SJCRH30 (cell line): ENCODE results near the gene IPCEF1. TPM values are rescaled to one million over a fixed set of nuclear protein-coding genes. Genes with fewer than 3 reads are reported as not detected.

Source experiments
- DNase-seq, 2 experiments: peaks; one replicate each; pipeline ENCODE4 v3.0.0-alpha.2; 2015 to 2020
- H3K27ac ChIP-seq: fragments of 250-450 bp; sonication (Bioruptor Pico); 2 replicates; pipeline ENCODE4 v1.5.1; 2020; ENCODE audit warnings: mild to moderate bottlenecking, moderate library complexity
- H3K27me3 ChIP-seq: fragments of 250-450 bp; sonication (Bioruptor Pico); 2 replicates; pipeline ENCODE4 v1.5.1; 2020; ENCODE audit warnings: mild to moderate bottlenecking, moderate library complexity
- H3K36me3 ChIP-seq: fragments of 250-450 bp; sonication (Bioruptor Pico); 2 replicates; pipeline ENCODE4 v1.5.1; 2020; ENCODE audit warnings: mild to moderate bottlenecking, moderate library complexity
- H3K4me1 ChIP-seq: fragments of 250-450 bp; sonication (Bioruptor Pico); 2 replicates; pipeline ENCODE4 v1.5.1; 2020; ENCODE audit warnings: mild to moderate bottlenecking, moderate library complexity
- H3K4me3 ChIP-seq: fragments of 250-450 bp; sonication (Bioruptor Pico); 2 replicates; pipeline ENCODE4 v1.5.1; 2020; ENCODE audit warnings: mild to moderate bottlenecking, moderate library complexity
- H3K9me3 ChIP-seq: fragments of 250-450 bp; sonication (Bioruptor Pico); replicated peaks from 2 replicates; pipeline ENCODE4 v1.5.1; 2020; ENCODE audit warnings: mild to moderate bottlenecking, moderate library complexity
- total RNA-seq: library from RNA; depleted of rRNA; stranded (reverse); fragments of >200 nt; shearing (Covaris generic); gene quantifications from 2 replicates; pipeline ENCODE4 v1.2.3, GENCODE V29; 2014

The IPCEF1 gene
- total RNA-seq, 1 experiment from 2014 or later = 1.5 TPM

GRCh38 chr6:154157082-154157481 lies 199.5 kb downstream of the IPCEF1 start:
- H3K27ac ChIP-seq = no peak overlapping the region
- H3K36me3 ChIP-seq = no peaks in the 10 kb centered on the region
- H3K9me3 ChIP-seq = peaks cover 7% of the 10 kb centered on the region
- no peak for DNase-seq
- H3K27me3 ChIP-seq = no peaks in the 10 kb centered on the region
- H3K4me3 ChIP-seq = no peak overlapping the region
- H3K4me1 ChIP-seq = peaks cover 10% of the 10 kb centered on the region; the same call in 1 of the 2 replicates

GRCh38 chr6:154156135-154156896 lies 200.3 kb downstream of the IPCEF1 start:
- H3K27me3 ChIP-seq = no peaks in the 10 kb centered on the region
- no peaks in the 10 kb centered on the region for H3K36me3 ChIP-seq
- H3K4me3 ChIP-seq = no peak overlapping the region
- DNase-seq = peak; percentile 80 to 91
- no peak overlapping the region; the same call in 1 of the 2 replicates for H3K27ac ChIP-seq
- H3K4me1 ChIP-seq = peaks cover 10% of the 10 kb centered on the region; the same call in 1 of the 2 replicates
- peaks cover 7% of the 10 kb centered on the region for H3K9me3 ChIP-seq

- Histone ChIP-seq H3K9me3 (peaks cover 7% of the 10 kb centered on the region), H3K27ac (no peak overlapping the region), H3K4me1 (peaks cover 10% of the 10 kb centered on the region; the same call in 1 of the 2 replicates), H3K4me3 (no peak overlapping the region), H3K36me3 (no peaks in the 10 kb centered on the region), H3K27me3 (no peaks in the 10 kb centered on the region)
- peak; percentile 38 to 76 for DNase-seq
These were observed 202.1 kb downstream of the IPCEF1 start for GRCh38 chr6:154154389-154154967.

- no peak overlapping the region for H3K4me3 ChIP-seq
- H3K4me1 ChIP-seq = no peaks in the 10 kb centered on the region
- no peak for DNase-seq
- no peaks in the 10 kb centered on the region for H3K27me3 ChIP-seq
- H3K27ac ChIP-seq = no peak overlapping the region
- H3K36me3 ChIP-seq = no peaks in the 10 kb centered on the region
- no peaks in the 10 kb centered on the region for H3K9me3 ChIP-seq
These were observed 212.8 kb downstream of the IPCEF1 start for GRCh38 chr6:154143753-154144152.

- Histone ChIP-seq H3K27ac (no peak overlapping the region), H3K4me1 (no peaks in the 10 kb centered on the region), H3K27me3 (no peaks in the 10 kb centered on the region), H3K9me3 (no peaks in the 10 kb centered on the region), H3K4me3 (no peak overlapping the region), H3K36me3 (no peaks in the 10 kb centered on the region)
- DNase-seq = no peak
These were observed 215.9 kb downstream of the IPCEF1 start for GRCh38 chr6:154140743-154141142.

GRCh38 chr6:154139892-154140291 lies 216.7 kb downstream of the IPCEF1 start:
- no peaks in the 10 kb centered on the region for H3K36me3 ChIP-seq
- no peak overlapping the region for H3K27ac ChIP-seq
- no peaks in the 10 kb centered on the region for H3K27me3 ChIP-seq
- no peaks in the 10 kb centered on the region for H3K4me1 ChIP-seq
- H3K4me3 ChIP-seq = no peak overlapping the region
- no peaks in the 10 kb centered on the region for H3K9me3 ChIP-seq
- DNase-seq = no peak

- Histone ChIP-seq H3K4me3 (no peak overlapping the region), H3K4me1 (no peaks in the 10 kb centered on the region), H3K27me3 (no peaks in the 10 kb centered on the region), H3K27ac (no peak overlapping the region), H3K9me3 (no peaks in the 10 kb centered on the region), H3K36me3 (no peaks in the 10 kb centered on the region)
- no peak for DNase-seq
These were observed 217.8 kb downstream of the IPCEF1 start for GRCh38 chr6:154138793-154139192.

- Histone ChIP-seq H3K27ac (no peak overlapping the region), H3K9me3 (no peaks in the 10 kb centered on the region), H3K4me1 (no peaks in the 10 kb centered on the region), H3K36me3 (no peaks in the 10 kb centered on the region), H3K27me3 (no peaks in the 10 kb centered on the region), H3K4me3 (no peak overlapping the region)
- DNase-seq = no peak
These were observed 222.0 kb downstream of the IPCEF1 start for GRCh38 chr6:154134471-154135147.

- no peak overlapping the region for H3K27ac ChIP-seq
- H3K4me3 ChIP-seq = no peak overlapping the region
- no peaks in the 10 kb centered on the region for H3K4me1 ChIP-seq
- no peaks in the 10 kb centered on the region for H3K36me3 ChIP-seq
- no peaks in the 10 kb centered on the region for H3K9me3 ChIP-seq
- H3K27me3 ChIP-seq = no peaks in the 10 kb centered on the region
- DNase-seq = peak in 1 of 2 experiments; percentile 4
These were observed 228.9 kb downstream of the IPCEF1 start for GRCh38 chr6:154127657-154128056.

- H3K27me3 ChIP-seq = no peaks in the 10 kb centered on the region
- DNase-seq = no peak
- H3K27ac ChIP-seq = no peak overlapping the region
- H3K36me3 ChIP-seq = no peaks in the 10 kb centered on the region
- no peaks in the 10 kb centered on the region for H3K9me3 ChIP-seq
- no peak overlapping the region for H3K4me3 ChIP-seq
- H3K4me1 ChIP-seq = no peaks in the 10 kb centered on the region
These were observed 231.2 kb downstream of the IPCEF1 start for GRCh38 chr6:154125421-154125820.

- no peaks in the 10 kb centered on the region for H3K9me3 ChIP-seq
- peak in 1 of 2 experiments; percentile 12 for DNase-seq
- H3K27ac ChIP-seq = no peak overlapping the region
- no peaks in the 10 kb centered on the region for H3K36me3 ChIP-seq
- no peak overlapping the region for H3K4me3 ChIP-seq
- no peaks in the 10 kb centered on the region for H3K4me1 ChIP-seq
- no peaks in the 10 kb centered on the region for H3K27me3 ChIP-seq
These were observed 233.2 kb downstream of the IPCEF1 start for GRCh38 chr6:154123155-154123956.

GRCh38 chr6:154122195-154122925 lies 234.2 kb downstream of the IPCEF1 start:
- no peak overlapping the region for H3K27ac ChIP-seq
- no peaks in the 10 kb centered on the region for H3K4me1 ChIP-seq
- no peak overlapping the region for H3K4me3 ChIP-seq
- DNase-seq = no peak
- H3K36me3 ChIP-seq = no peaks in the 10 kb centered on the region
- H3K9me3 ChIP-seq = no peaks in the 10 kb centered on the region
- H3K27me3 ChIP-seq = no peaks in the 10 kb centered on the region

GRCh38 chr6:154117485-154117884 lies 239.1 kb downstream of the IPCEF1 start:
- H3K36me3 ChIP-seq = no peaks in the 10 kb centered on the region
- no peaks in the 10 kb centered on the region for H3K9me3 ChIP-seq
- H3K27me3 ChIP-seq = no peaks in the 10 kb centered on the region
- no peak overlapping the region for H3K4me3 ChIP-seq
- H3K4me1 ChIP-seq = no peaks in the 10 kb centered on the region
- no peak for DNase-seq
- no peak overlapping the region for H3K27ac ChIP-seq

GRCh38 chr6:154113392-154113791 lies 243.2 kb downstream of the IPCEF1 start:
- no peak for DNase-seq
- H3K36me3 ChIP-seq = no peaks in the 10 kb centered on the region
- no peak overlapping the region for H3K27ac ChIP-seq
- H3K9me3 ChIP-seq = no peaks in the 10 kb centered on the region
- no peaks in the 10 kb centered on the region for H3K27me3 ChIP-seq
- no peaks in the 10 kb centered on the region for H3K4me1 ChIP-seq
- no peak overlapping the region for H3K4me3 ChIP-seq
